DMS 273 (cell line): ENCODE measurements around the gene TRAM2.
A peak's percentile ranks its signal among the peaks of the same experiment; 100 is the strongest.

Experiments
- DNase-seq: peaks from one replicate; lab custom pipeline; 2025; ENCODE audit not compliant: unreplicated experiment; lab: John Stamatoyannopoulos, UW

TRAM2 gene

GRCh38 chr6:52577022-52577777, at the start of gene TRAM2:
Gene TRAM2 (minus strand): TSS chr6:52577060. CDS start chr6:52576915, 145 bp downstream.
- DNase-seq = peak; percentile 95

- DNase-seq = no peak
Observed at GRCh38 chr6:52622810-52623209, 46.0 kb upstream of the TRAM2 start.

- DNase-seq = no peak
Observed at GRCh38 chr6:52621631-52622030, 44.8 kb upstream of the TRAM2 start.

- DNase-seq = peak; percentile 8
Observed at GRCh38 chr6:52620906-52621190, 44.0 kb upstream of the TRAM2 start.

DNA sequence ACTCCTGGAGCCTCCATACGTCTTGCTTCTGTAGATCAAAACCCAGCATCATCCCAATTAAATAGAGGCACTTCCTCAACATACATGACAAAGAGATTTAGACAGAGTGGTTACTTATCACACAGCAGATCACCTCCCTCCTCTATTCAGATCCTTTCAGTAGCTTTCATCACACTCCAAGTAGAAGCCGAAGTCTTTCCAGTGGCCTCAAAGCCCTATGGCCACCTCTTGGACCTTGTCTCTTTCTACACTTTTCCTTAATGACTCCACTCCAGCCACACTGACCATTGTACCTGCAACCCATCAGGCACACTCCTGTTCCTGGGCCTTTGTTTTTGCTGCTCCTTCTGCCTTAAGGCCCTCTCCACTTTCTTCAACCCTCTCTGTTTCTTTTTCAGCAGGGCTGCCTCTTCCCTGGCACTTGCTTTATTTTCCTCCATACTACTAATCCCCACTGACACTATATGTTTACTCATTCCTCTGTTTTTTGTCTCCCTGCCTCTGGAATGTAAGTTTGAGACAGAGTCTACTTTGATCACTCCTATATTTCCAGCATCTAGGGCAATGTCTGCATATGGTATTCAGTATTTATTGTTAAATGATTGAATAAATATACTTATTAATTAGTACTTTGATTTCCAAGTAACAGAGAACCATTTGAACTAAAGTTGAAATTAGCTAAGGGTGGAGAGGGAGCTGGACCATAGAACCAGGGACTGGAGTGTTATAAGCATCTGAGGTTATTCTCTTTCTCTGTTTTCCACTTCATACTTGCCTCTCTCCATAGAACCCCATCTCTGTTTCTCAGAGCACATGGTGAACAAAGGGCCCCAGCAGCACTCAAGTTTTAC, 43.4 kb upstream of the TRAM2 start:
- DNase-seq = no peak

- DNase-seq = peak; percentile 40
Observed at GRCh38 chr6:52617087-52617486, 40.2 kb upstream of the TRAM2 start.

DNA sequence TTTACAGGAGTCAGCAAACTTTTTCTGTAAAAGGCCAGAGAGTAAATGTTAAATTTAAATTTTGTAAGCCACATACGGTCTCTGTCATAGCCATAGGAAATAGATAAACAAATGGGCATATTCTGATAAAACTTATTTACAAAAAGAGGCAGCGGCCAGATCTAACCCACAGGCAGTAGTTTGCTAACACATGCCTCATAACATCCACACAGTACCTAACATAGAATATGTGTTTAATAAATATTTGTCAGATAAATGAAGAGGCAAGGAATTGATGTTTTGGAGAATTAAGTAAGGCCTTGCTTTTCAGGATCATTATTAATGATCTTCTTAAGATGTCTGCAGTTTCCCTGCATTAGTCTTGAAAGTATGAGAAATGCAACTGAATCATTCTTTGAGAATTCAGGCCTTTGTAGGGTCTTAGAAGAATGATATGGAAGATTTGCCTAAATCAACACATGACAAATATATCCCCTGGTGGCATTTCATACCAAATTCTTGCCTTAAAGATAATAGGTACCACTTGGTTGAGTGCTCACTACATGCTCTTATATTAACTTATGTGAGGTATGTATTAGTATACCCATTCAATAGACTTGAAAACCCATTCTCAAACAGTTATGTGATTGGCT, 39.3 kb upstream of the TRAM2 start:
- DNase-seq = no peak

- no peak for DNase-seq
Observed at GRCh38 chr6:52612336-52613054, 35.6 kb upstream of the TRAM2 start.

GRCh38 chr6:52611833-52612232, 35.0 kb upstream of the TRAM2 start:
- no peak for DNase-seq

DNA sequence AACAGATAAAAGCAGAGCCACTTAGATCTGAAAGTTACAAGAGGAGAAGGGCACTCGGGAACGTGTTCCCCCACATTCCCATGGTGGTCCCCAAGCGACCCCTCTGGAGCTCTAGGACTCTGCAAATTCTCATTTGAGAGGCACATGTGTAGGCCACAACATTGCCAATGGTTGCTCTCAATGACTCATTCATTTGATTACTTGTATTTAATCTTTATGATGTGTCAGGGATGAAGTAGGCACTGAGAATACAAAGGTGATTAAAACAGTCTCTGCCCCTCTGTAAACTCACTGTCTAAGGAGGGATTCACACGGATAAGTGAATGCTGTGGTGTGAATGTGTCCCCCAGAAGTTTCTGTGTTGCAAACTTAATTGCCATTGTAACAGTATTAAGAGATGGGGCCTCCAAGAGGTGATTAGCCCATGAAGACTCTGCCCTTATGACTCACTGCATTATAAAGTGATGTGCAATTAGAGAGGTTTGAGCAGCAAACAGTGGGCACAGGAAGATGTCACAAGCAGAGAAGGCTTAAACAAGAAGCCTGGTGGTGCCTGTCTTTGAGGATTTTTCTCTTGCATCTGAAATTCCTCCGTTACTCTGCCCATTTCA, 34.0 kb upstream of the TRAM2 start:
- no peak for DNase-seq

- no peak for DNase-seq
Observed at GRCh38 chr6:52610011-52610410, 33.2 kb upstream of the TRAM2 start.

- no peak for DNase-seq
Observed at GRCh38 chr6:52605610-52606185, 28.8 kb upstream of the TRAM2 start.

- no peak for DNase-seq
Observed at GRCh38 chr6:52603000-52603795, 26.3 kb upstream of the TRAM2 start.

DNA sequence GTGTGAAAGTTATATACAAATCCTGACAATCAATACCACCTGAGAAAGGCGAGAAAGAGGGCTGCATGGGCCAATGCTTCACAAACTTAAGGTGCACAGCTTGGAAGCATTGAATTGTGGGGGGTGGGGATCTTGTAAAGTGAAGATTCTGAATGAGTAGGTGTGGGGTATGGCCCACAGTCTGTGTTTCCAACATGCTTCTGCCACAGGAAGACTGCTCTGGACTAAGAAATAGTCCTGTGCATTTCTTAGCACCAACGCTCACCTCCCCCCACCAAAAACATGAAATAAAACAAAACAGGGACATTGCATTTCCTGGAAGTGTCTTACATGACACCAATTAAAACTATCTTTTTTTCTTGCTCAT, 21.9 kb upstream of the TRAM2 start:
- no peak for DNase-seq

GRCh38 chr6:52598123-52598823, 21.4 kb upstream of the TRAM2 start:
- peak; percentile 93 for DNase-seq

DNA sequence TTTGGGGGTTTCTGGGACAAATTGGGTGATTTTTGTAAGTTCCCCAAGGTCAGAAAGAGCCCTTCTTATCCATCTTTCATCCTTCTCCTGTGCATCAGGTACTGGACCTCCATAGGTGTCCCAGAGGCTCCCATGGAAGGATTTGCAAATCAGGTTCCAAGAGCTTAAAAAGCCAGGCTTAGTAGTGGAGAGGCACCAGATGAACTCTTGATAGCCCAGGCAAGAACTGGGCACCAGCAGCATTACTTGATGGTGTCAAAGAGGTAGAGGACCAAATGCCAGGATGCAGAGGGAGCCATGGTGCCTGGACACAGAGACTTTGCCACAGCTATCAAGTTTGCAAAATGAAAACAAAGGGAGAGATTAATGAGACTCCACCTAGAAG, 20.9 kb upstream of the TRAM2 start:
- no peak for DNase-seq

- no peak for DNase-seq
Observed at GRCh38 chr6:52596371-52597028, 19.6 kb upstream of the TRAM2 start.

DNA sequence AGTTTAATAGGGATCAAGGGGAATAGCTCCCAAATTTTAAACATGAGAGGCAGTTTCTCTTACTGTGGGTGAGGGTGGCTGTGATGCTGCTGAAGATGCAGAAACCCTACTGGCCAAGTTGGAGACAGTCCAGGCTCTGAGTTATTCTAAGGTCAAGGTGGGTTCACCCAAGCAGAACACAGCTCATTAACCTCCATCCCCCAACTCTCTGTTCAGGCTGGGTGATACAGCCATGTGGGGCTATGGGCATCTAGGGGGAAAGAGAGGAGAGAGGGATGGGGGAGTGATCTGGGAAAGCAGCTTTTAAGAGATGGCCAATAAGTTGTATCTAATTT, 18.9 kb upstream of the TRAM2 start:
- peak; percentile 71 for DNase-seq
